Mesendoderm (in vitro differentiated cells): Measurements from ENCODE around the gene AUH.

ENCODE experiments used
- DNase-seq: peaks from one replicate; pipeline ENCODE4 v3.0.0; 2013
- H2AK5ac ChIP-seq: 2 replicates; pipeline ENCODE4 v1.6.1; 2013; ENCODE audit warnings: low read length, inconsistent platforms
- H2BK120ac ChIP-seq: 2 replicates; pipeline ENCODE4 v1.6.1; 2013; ENCODE audit warnings: low read depth, mild to moderate bottlenecking, low read length, moderate library complexity, mixed read lengths
- H2BK15ac ChIP-seq: replicated peaks from 2 replicates; pipeline ENCODE4 v1.6.1; 2013; ENCODE audit warnings: low read depth, mild to moderate bottlenecking, moderate library complexity
- H2BK5ac ChIP-seq: 2 replicates; pipeline ENCODE4 v1.6.1; 2013; ENCODE audit warnings: low read length, inconsistent platforms
- H3K18ac ChIP-seq: 2 replicates; pipeline ENCODE4 v1.6.1; 2013; ENCODE audit warnings: mild to moderate bottlenecking, low read length, mixed read lengths
- H3K23ac ChIP-seq: one replicate; pipeline ENCODE4 v1.6.1; 2013; ENCODE audit warnings: low read length
- H3K27ac ChIP-seq: 2 replicates; pipeline ENCODE4 v1.5.1; 2013; ENCODE audit warnings: low read depth, mild to moderate bottlenecking, inconsistent platforms, low read length, moderate library complexity
- H3K27me3 ChIP-seq: 2 replicates; pipeline ENCODE4 v1.6.1; 2013; ENCODE audit warnings: low read length, control low read depth, mild to moderate bottlenecking, inconsistent platforms; ENCODE audit not compliant: insufficient read depth, poor library complexity
- H3K36me3 ChIP-seq: 2 replicates; pipeline ENCODE4 v1.6.1; 2013; ENCODE audit warnings: low read length, inconsistent platforms; ENCODE audit not compliant: control insufficient read depth, insufficient read depth
- H3K4ac ChIP-seq: one replicate; pipeline ENCODE4 v1.6.1; 2013; ENCODE audit warnings: low read depth, mild to moderate bottlenecking, low read length, moderate library complexity
- H3K4me1 ChIP-seq: 2 replicates; pipeline ENCODE4 v1.6.1; 2013; ENCODE audit warnings: low read depth, low read length, inconsistent platforms; ENCODE audit not compliant: control insufficient read depth
- H3K4me2 ChIP-seq: 2 replicates; pipeline ENCODE4 v1.6.1; 2013; ENCODE audit warnings: low read length
- H3K4me3 ChIP-seq: 2 replicates; pipeline ENCODE4 v1.5.1; 2013; ENCODE audit warnings: mild to moderate bottlenecking, low read length
- H3K56ac ChIP-seq: one replicate; pipeline ENCODE4 v1.6.1; 2013; ENCODE audit warnings: low read length
- H3K79me1 ChIP-seq: 2 replicates; pipeline ENCODE4 v1.6.1; 2013; ENCODE audit warnings: low read length, inconsistent platforms
- H3K79me2 ChIP-seq: 2 replicates; pipeline ENCODE4 v1.6.1; 2013; ENCODE audit warnings: mild to moderate bottlenecking, low read length; ENCODE audit not compliant: control insufficient read depth, insufficient read depth
- H3K9ac ChIP-seq: 2 replicates; pipeline ENCODE4 v1.6.1; 2013; ENCODE audit warnings: low read length, inconsistent platforms
- H4K5ac ChIP-seq: one replicate; pipeline ENCODE4 v1.6.1; 2013; ENCODE audit warnings: low read length
- H4K8ac ChIP-seq: one replicate; pipeline ENCODE4 v1.6.1; 2013; ENCODE audit warnings: low read depth, mild to moderate bottlenecking, control low read depth, low read length, moderate library complexity
- WGBS: extraction: QIAGEN DNeasy Blood & Tissue Kit; methylation state at CpG from one replicate; pipeline ENCODE4 v1.1.7; 2013; ENCODE audit warnings: low lambda C conversion rate, missing lambda C conversion rate; ENCODE audit not compliant: insufficient coverage; ENCODE audit errors: extremely low coverage; 5-methylcytosine and 5-hydroxymethylcytosine counted together

Gene AUH

GRCh38 chr9:91362051-91362611, 413 bp upstream of the AUH start:
- H3K23ac ChIP-seq, result no peak overlapping the region
- peaks cover 2% of the 10 kb centered on the region for H3K4me1 ChIP-seq
- peak overlapping the region; percentile 16 for H3K9ac ChIP-seq
- H2AK5ac ChIP-seq, result no peak overlapping the region
- H3K4me3 ChIP-seq, result no peak overlapping the region
- H2BK15ac ChIP-seq, result no peak overlapping the region
- no peak overlapping the region for H3K18ac ChIP-seq
- H3K4ac ChIP-seq, result peak overlapping the region; percentile 59
- no peak overlapping the region for H3K27ac ChIP-seq
- H4K5ac ChIP-seq, result no peak overlapping the region
- H2BK120ac ChIP-seq, result no peak overlapping the region
- no peak overlapping the region for H3K4me2 ChIP-seq
- peaks cover 2% of the 10 kb centered on the region for H3K79me1 ChIP-seq
- no peak overlapping the region for H4K8ac ChIP-seq
- DNase-seq, result no peak
- H2BK5ac ChIP-seq, result no peak overlapping the region
- WGBS, result no CpG with 5 or more reads among the region's 15 CpGs
- peak overlapping the region; percentile 8 for H3K56ac ChIP-seq
- H3K79me2 ChIP-seq, result peaks cover 29% of the 10 kb centered on the region
- H3K27me3 ChIP-seq, result no peaks in the 10 kb centered on the region
- H3K36me3 ChIP-seq, result no peaks in the 10 kb centered on the region

- Histone ChIP-seq H2BK5ac (no peak overlapping the region), H3K79me1 (peaks cover 2% of the 10 kb centered on the region), H3K4me1 (peaks cover 2% of the 10 kb centered on the region), H2BK120ac (no peak overlapping the region), H4K8ac (no peak overlapping the region), H3K27me3 (no peaks in the 10 kb centered on the region), H3K23ac (no peak overlapping the region), H3K18ac (no peak overlapping the region), H3K36me3 (no peaks in the 10 kb centered on the region), H3K4me2 (peak overlapping the region; percentile 50), H3K4ac (no peak overlapping the region), H4K5ac (no peak overlapping the region), H2BK15ac (no peak overlapping the region), H3K27ac (no peak overlapping the region), H2AK5ac (no peak overlapping the region), H3K9ac (peak overlapping the region; percentile 76), H3K56ac (peak overlapping the region; percentile 86), H3K4me3 (peak overlapping the region; percentile 73), H3K79me2 (peaks cover 36% of the 10 kb centered on the region)
- no CpG with 5 or more reads among the region's 10 CpGs for WGBS
- DNase-seq, result peak; percentile 84
These were observed 997 bp downstream of the AUH start for GRCh38 chr9:91360551-91361290.

GRCh38 chr9:91359734-91360470, 1.8 kb downstream of the AUH start:
- Histone ChIP-seq H2AK5ac (no peak overlapping the region), H3K18ac (no peak overlapping the region), H3K56ac (no peak overlapping the region), H4K8ac (no peak overlapping the region), H3K4me3 (no peak overlapping the region), H2BK120ac (no peak overlapping the region), H4K5ac (no peak overlapping the region), H3K9ac (peak overlapping the region; percentile 3), H3K27ac (no peak overlapping the region), H3K27me3 (no peaks in the 10 kb centered on the region), H3K4me1 (peaks cover 2% of the 10 kb centered on the region), H3K4me2 (no peak overlapping the region), H2BK15ac (no peak overlapping the region), H3K79me2 (peaks cover 36% of the 10 kb centered on the region), H3K36me3 (no peaks in the 10 kb centered on the region), H2BK5ac (no peak overlapping the region), H3K23ac (no peak overlapping the region), H3K4ac (no peak overlapping the region), H3K79me1 (peaks cover 2% of the 10 kb centered on the region)
- WGBS, result no CpG with 5 or more reads among the region's 7 CpGs
- no peak for DNase-seq

GRCh38 chr9:91359083-91359482, 2.6 kb downstream of the AUH start:
- H3K4me3 ChIP-seq, result no peak overlapping the region

GRCh38 chr9:91354881-91355280, 6.8 kb downstream of the AUH start:
- no peaks in the 10 kb centered on the region for H3K36me3 ChIP-seq

More at GRCh38 chr9:91359083-91359482, 2.6 kb downstream of the AUH start:
- H4K8ac ChIP-seq, result no peak overlapping the region
- H4K5ac ChIP-seq, result no peak overlapping the region
- H2BK15ac ChIP-seq, result no peak overlapping the region
- no peak overlapping the region for H2AK5ac ChIP-seq
- H3K79me1 ChIP-seq, result peaks cover 2% of the 10 kb centered on the region
- H3K27me3 ChIP-seq, result no peaks in the 10 kb centered on the region
- DNase-seq, result no peak
- peaks cover 2% of the 10 kb centered on the region for H3K4me1 ChIP-seq
- no peak overlapping the region for H3K18ac ChIP-seq
- no peak overlapping the region for H3K4me2 ChIP-seq
- H3K36me3 ChIP-seq, result no peaks in the 10 kb centered on the region
- no peak overlapping the region for H3K56ac ChIP-seq
- no CpG with 5 or more reads among the region's 2 CpGs for WGBS
- H3K23ac ChIP-seq, result no peak overlapping the region
- no peak overlapping the region for H3K27ac ChIP-seq
- H2BK5ac ChIP-seq, result no peak overlapping the region
- no peak overlapping the region for H3K4ac ChIP-seq
- no peak overlapping the region for H2BK120ac ChIP-seq
- H3K9ac ChIP-seq, result no peak overlapping the region
- peaks cover 36% of the 10 kb centered on the region for H3K79me2 ChIP-seq

More at GRCh38 chr9:91354881-91355280, 6.8 kb downstream of the AUH start:
- no peak overlapping the region for H3K9ac ChIP-seq
- no peak for DNase-seq
- no peak overlapping the region for H2AK5ac ChIP-seq
- H3K79me2 ChIP-seq, result peaks cover 27% of the 10 kb centered on the region
- no peak overlapping the region for H2BK5ac ChIP-seq
- H3K23ac ChIP-seq, result no peak overlapping the region
- WGBS, result no CpG with 5 or more reads among the region's 1 CpG
- no peak overlapping the region for H4K5ac ChIP-seq
- no peaks in the 10 kb centered on the region for H3K4me1 ChIP-seq
- H3K56ac ChIP-seq, result no peak overlapping the region
- H2BK120ac ChIP-seq, result no peak overlapping the region
- no peak overlapping the region for H4K8ac ChIP-seq
- no peak overlapping the region for H3K4ac ChIP-seq
- H3K4me2 ChIP-seq, result no peak overlapping the region
- H2BK15ac ChIP-seq, result no peak overlapping the region
- no peaks in the 10 kb centered on the region for H3K27me3 ChIP-seq
- no peak overlapping the region for H3K27ac ChIP-seq
- H3K18ac ChIP-seq, result no peak overlapping the region
- H3K4me3 ChIP-seq, result no peak overlapping the region
- no peaks in the 10 kb centered on the region for H3K79me1 ChIP-seq
